Measurements from ENCODE around the gene RDH11. TPM values are rescaled to one million over a fixed set of nuclear protein-coding genes. Genes with fewer than 3 reads are reported as not detected.

The RDH11 gene
- total RNA-seq, 2 experiments from 2014 or later, result 13.6 to 14.2 TPM

- no peak for ATAC-seq (ENCODE audit: poor library complexity)
- Histone ChIP-seq H3K9me3 (ENCODE audit: control insufficient read depth in 1 of 2, insufficient read depth in 1 of 2, low read length in 2 of 2) (no peaks in the 10 kb centered on the region), H3K4me3 (ENCODE audit: low read length) (no peak overlapping the region), H3K27me3 (ENCODE audit: control insufficient read depth in 1 of 2, insufficient read depth in 2 of 2, low read length in 2 of 2) (no peaks in the 10 kb centered on the region), H3K4me1 (ENCODE audit: insufficient read depth, low read length) (no peaks in the 10 kb centered on the region), H3K36me3 (ENCODE audit: insufficient read depth, low read length) (no peaks in the 10 kb centered on the region), H3K27ac (ENCODE audit: low read depth in 1 of 2, low read length in 2 of 2) (no peak overlapping the region)
- Mint-ChIP-seq H3K4me3 (no peak overlapping the region), H3K27me3 (no peaks in the 10 kb centered on the region), H3K4me1 (ENCODE audit: low read depth) (no peaks in the 10 kb centered on the region), H3K9me3 (no peaks in the 10 kb centered on the region), H3K36me3 (ENCODE audit: low read depth) (no peaks in the 10 kb centered on the region), H3K27ac (no peak overlapping the region)
- no peak for DNase-seq
- intact Hi-C loops (cut with DNase I, micrococcal nuclease), result no loop called here
- POLR2A ChIA-PET, result no interaction called here
- TF ChIP-seq CTCF (IDR thresholded peaks at IDR 0.05), result no peak
- CTCF ChIA-PET, result interaction anchor here (1.2 kb wide), 1 partner anchor 37 kb away, joined by 3 read pairs; no protein-coding TSS in a partner anchor
Observed at GRCh38 chr14:67630186-67630585, 65.4 kb downstream of the RDH11 start.

GRCh38 chr14:67627519-67627918, 68.0 kb downstream of the RDH11 start:
- POLR2A ChIA-PET, result interaction anchor here (1.5 kb wide), 1 partner anchor 27 kb away, joined by 3 read pairs; the partner anchor contains the start of gene PIGH
- intact Hi-C loops (cut with DNase I, micrococcal nuclease), result no loop called here
- H3K27me3 Mint-ChIP-seq, result no peaks in the 10 kb centered on the region
- H3K36me3 Mint-ChIP-seq (ENCODE audit: low read depth), result no peaks in the 10 kb centered on the region
- Histone ChIP-seq H3K27me3 (ENCODE audit: control insufficient read depth in 1 of 2, insufficient read depth in 2 of 2, low read length in 2 of 2) (no peaks in the 10 kb centered on the region), H3K4me1 (ENCODE audit: insufficient read depth, low read length) (no peaks in the 10 kb centered on the region), H3K36me3 (ENCODE audit: insufficient read depth, low read length) (no peaks in the 10 kb centered on the region), H3K27ac (ENCODE audit: low read depth in 1 of 2, low read length in 2 of 2) (no peak overlapping the region), H3K9me3 (ENCODE audit: control insufficient read depth in 1 of 2, insufficient read depth in 1 of 2, low read length in 2 of 2) (no peaks in the 10 kb centered on the region), H3K4me3 (ENCODE audit: low read length) (no peak overlapping the region)
- H3K4me3 Mint-ChIP-seq, result no peak overlapping the region
- no peak for ATAC-seq (ENCODE audit: poor library complexity)
- no peak for TF ChIP-seq CTCF (IDR thresholded peaks at IDR 0.05)
- no peak for DNase-seq
- CTCF ChIA-PET, result interaction anchor here (0.7 kb wide), 1 partner anchor 77 kb away, joined by 3 read pairs; no protein-coding TSS in a partner anchor
- H3K27ac Mint-ChIP-seq, result no peak overlapping the region
- no peaks in the 10 kb centered on the region for H3K9me3 Mint-ChIP-seq
- peaks cover 10% of the 10 kb centered on the region for H3K4me1 Mint-ChIP-seq (ENCODE audit: low read depth)

Other genes starting within 250 kb of the RDH11 start
- 1 to 10 TPM; 7.1 to 9.1 TPM for gene TMEM229B, start 207.0 kb downstream of the RDH11 start, total RNA-seq
- gene PLEKHH1, start 162.5 kb downstream of the RDH11 start, total RNA-seq, result under 1 TPM; 0.16 to 0.53 TPM
- gene PIGH, start 95.5 kb downstream of the RDH11 start, total RNA-seq, result 10 to 100 TPM; 66.0 to 69.7 TPM
- 1 to 10 TPM; 3.7 to 3.9 TPM for gene ARG2, start 75.8 kb downstream of the RDH11 start, total RNA-seq
- gene VTI1B, start 21.1 kb downstream of the RDH11 start, total RNA-seq, result 10 to 100 TPM; 24.4 to 27.0 TPM
- not detected for gene RDH12, start 6.1 kb upstream of the RDH11 start, total RNA-seq
- gene ZFYVE26, start 120.8 kb upstream of the RDH11 start, total RNA-seq, result 10 to 100 TPM; 20.5 to 23.2 TPM
- 10 to 100 TPM; 18.4 to 20.0 TPM for gene RAD51B, start 124.0 kb upstream of the RDH11 start, total RNA-seq